ENCODE results near the gene CCL27.
"Not testable (repeated sequence)": the region's sequence is repeated elsewhere in the genome, so short reads cannot be mapped to it uniquely, and the experiment has no call there.

CCL27 gene

DNA sequence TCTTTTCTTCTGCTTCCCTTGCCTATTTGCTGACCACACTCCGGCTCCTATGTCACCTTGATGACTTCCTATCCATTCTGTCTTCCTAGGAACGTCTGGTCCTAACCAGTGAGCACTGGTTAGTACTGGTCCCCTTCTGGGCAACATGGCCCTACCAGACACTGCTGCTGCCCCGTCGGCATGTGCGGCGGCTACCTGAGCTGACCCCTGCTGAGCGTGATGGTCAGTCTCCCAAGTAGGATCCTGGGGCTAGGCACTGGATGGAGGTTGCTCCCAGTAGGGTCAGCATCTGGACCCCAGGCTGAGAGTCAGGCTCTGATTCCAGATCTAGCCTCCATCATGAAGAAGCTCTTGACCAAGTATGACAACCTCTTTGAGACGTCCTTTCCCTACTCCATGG, 13.8 kb downstream of the CCL27 start:
- DNase-seq: no peak

DNA sequence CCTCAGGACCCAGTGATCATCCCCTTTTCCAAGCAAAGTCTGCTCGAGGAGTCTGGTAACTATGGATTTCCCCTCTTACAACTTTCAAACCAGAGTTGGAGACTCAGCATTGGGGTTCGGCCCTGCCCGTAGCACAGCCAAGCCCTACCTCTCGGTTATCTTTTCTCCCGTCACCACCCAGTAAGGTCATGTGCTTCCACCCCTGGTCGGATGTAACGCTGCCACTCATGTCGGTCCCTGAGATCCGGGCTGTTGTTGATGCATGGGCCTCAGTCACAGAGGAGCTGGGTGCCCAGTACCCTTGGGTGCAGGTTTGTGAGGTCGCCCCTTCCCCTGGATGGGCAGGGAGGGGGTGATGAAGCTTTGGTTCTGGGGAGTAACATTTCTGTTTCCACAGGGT, 14.8 kb downstream of the CCL27 start:
- no peak for DNase-seq

DNA sequence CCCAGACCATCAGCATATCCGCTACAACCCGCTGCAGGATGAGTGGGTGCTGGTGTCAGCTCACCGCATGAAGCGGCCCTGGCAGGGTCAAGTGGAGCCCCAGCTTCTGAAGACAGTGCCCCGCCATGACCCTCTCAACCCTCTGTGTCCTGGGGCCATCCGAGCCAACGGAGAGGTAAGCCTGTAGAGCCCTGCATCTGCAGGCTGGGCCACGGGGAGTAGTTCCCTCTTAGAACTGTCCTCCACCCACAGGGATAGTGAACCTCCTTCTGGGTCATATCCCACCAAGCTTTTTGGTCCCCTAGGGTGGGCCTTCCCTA, 15.4 kb downstream of the CCL27 start:
- no peak for DNase-seq

DNA sequence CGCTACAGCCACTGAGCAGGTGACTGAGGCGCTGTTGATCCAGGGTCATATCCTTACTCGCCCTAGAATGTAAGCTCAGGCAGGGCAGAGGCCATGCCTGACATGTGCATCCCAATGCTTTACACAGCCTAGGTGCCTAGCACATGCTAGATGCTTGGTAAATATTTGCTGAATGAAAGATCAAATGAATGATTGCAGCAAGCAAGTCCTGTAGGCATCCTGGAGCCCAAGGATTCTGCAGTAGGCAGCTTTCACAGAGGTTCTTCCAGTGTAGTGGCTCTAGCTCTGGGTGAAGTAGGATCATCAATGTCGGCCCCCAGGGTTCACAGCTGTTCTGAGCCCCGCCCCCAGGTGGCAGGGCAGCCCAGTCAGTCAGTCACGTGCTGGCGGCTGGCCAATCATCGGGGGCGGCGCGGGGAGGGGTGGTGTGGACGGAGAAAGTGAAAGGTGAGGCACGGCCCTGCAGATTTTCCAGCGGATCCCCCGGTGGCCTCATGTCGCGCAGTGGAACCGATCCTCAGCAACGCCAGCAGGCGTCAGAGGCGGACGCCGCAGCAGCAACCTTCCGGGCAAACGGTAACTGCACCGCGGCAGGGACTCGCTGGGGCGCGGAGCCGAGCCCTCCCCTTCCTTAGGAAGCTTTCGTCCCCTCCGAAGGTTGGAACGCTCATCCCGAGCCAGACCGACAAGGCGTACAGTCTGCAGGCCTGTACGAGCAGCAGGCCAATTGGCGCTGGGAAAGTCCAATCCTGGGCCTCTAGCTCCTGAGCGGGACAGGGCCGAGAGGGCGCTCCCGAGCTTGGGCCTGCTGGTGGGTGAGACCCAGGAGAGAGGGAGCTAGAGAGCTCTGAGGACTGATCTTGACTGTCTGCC, 16.0 kb downstream of the CCL27 start, which contains the start of gene GALT:
Gene GALT (plus strand): TSS at position 465 of the 873 bp plus-strand sequence. CDS start 30 bp downstream, at position 495.
- peak; percentile 96 for DNase-seq

DNA sequence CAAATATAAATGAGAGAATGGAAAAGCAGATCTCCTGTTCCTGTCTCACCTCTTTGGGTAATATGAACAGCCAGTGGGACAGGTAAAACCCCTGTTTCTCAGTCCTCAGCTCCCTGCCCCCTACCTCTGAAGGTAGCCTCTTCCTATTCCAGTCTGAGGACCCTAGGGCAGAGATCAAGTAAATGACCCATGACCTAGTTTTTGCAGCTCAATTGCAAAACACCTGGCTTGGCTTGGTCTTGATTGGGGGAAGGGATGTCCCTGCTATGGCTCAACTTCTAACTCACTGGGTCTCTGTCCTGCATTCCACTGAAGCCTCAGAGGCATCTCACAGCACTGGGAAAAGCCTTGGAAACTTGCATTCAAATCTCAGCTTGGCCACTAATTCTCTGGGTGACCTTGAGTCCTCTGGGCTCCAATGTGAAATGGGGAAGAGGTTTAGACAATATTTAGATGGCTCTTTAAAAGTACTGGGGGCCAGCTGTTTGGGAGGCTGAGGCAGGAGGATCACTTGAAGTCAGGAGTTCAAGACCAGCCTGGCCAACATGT, 17.6 kb downstream of the CCL27 start:
- no peak for DNase-seq

DNA sequence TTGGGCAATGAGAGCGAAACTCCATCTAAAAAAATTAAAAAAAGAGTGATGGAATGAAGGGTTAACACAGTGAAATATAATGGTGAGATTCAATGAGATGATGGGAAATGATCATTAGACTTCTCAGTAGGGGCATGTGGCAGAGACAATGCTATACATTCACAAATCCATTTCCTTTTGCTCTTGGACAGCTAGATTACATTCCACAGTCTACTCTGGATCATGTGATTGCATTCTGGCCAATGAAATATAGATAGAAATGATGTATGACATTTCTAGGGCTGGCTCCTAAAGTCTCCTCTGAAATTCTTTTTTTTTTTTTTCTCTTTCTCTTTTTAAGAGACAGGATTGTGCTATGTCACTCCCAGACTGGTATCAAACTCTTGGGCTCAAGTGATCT, 19.8 kb downstream of the CCL27 start:
- DNase-seq: no peak

DNA sequence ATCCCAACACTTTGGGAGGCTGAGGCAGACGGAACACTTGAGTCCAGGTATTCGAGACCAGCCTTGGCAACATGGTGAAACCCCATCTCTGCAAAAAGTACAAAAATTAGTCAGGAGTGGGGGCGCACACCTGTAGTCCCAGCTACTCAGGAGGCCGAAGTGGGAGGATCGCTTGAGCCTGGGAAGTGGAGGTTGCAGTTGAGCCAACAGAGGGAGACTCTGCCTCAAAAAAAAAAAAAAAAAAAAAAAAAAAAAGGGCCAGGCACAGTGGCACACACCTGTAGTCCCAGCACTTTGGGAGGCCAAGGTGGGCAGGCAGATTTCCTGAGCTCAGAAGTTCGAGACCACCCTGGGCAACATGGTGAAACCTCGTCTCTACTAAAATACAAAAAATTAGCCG, 23.1 kb downstream of the CCL27 start:
- not testable (repeated sequence) for DNase-seq

DNA sequence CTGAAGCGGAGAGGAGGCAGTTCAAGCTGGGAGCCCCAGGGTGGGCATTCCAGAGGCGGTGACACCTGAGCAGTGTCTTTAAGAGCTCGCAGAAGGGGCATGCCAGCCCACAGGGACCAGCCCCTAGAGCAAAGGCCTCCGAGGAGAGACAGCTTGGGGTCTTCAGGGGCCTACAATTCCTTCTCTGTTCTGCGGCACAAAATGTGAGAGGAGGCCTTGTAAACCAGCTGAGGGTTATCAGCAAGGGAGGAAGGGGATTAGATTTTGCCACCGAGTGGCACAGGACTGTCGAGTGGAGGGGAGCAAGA, 24.4 kb downstream of the CCL27 start:
- DNase-seq: no peak

DNA sequence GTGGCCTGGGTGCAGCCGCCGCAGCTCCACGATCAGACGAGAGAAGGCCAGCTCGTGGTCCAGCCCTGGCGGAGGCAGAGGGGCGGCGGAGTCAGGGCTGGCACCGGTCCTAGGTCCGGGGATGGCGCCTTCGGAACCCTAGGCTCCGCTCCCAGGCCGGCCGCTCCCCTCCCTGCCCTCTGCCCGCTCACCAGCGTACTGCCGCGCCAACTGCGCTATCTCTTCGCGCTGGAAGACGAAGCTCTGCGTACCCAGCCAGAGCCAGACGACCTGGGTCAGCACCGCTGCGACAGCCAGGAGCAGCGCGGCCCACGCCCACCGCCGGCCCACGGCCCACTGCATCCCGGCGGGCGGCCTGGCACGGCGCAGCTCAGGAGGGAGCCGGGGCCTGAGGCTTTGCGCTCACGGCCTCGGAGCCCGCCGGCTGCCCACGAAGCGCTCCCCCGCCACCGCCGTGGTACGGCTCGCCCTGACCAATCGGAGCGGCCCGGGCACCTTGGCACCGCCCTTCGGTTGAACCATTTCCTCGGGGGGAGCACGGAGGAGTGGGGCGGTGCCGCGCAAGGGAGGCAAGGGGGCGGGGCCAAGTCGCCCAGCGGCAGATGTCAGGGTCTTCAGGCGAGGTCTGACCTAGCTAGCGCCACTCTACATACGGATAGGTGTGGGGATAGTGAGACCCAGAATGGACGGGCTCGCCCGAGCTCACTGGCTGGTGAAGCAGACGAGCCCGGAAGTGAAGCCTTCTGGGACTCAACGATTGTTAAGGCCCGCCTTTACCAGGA, 24.9 kb downstream of the CCL27 start, which contains the start of gene SIGMAR1:
Gene SIGMAR1 (minus strand): TSS at position 432 of the 782 bp plus-strand sequence. CDS start 90 bp downstream, at position 342.
- peak; percentile 96 for DNase-seq

DNA sequence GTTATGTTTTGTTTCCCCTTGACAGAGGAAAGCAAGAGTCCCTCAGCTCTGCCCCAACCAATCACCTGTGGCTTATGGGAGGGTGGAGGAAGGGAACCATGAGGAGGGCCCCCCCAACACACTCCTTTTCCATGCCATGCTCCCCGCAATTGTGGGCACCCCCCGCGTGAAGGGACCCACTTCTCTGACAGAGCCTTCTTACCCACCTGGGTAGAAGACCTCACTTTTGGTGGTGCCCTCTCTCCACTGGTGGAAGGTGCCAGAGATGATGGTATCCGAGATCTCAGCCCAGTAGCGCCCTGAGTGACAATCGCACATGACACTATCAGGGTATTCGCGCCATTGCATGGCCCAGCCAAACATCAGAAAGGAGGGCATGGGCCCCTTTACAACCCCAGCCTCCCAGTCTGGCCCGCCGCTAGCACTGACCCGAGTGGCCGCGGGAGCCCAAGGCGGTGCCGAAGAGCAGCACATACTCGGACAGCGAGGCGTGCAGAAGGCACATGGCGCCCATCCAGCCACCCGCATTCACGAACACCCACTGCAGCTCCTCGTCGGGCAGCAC, 25.6 kb downstream of the CCL27 start:
- no peak for DNase-seq

DNA sequence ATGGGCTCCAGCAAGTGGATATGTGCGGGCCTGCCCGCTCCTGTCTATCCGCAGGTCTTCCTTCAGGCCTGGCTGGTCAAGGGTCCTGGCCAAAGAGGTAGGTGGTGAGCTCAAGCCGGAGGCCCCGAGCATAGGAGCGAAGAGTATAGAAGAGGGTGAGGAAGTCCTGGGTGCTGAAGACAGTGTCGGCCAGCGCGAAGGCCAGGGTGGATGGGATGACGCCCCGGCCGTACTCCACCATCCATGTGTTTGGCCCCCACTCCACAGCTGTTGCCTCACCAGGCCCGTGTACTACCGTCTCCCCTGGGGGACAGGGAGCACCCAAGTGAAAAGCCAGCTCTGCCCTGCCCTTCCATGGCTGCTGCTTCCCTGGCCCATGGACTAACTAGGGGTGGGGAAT, 26.9 kb downstream of the CCL27 start:
- DNase-seq: no peak

DNA sequence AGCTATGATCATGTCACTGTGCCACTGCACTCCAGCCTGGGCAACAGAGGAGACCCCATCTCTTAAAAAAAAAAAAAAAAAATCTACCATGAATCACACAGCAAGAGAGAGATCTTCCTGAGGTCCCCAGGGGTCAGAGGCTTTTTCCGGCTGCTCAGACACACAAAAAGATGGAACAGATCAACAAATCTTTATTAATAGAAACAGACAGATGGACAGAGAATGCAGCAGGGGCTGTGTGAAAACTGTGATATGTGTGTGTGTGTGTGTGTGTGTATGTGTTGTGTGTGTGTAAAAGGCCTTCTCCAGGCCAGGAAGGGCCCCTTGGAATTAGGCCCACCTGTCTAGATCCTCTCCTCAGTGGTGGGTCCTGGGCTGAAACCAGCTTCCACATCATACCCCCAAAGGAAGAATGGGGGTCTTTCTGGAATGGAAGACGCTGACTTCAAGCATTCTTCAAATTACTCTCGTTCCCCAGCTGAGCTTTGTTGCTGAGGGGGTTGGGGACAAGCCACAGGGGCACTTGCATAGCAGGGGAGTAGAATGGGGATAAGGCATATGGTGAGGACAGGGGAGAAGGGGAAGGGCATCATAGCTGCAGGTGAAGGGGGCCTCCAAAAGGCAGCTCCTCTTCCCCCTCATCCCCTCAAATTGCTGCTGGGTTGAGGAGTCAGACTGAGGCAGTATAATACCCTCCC, 27.8 kb downstream of the CCL27 start:
- DNase-seq: peak; percentile 2

DNA sequence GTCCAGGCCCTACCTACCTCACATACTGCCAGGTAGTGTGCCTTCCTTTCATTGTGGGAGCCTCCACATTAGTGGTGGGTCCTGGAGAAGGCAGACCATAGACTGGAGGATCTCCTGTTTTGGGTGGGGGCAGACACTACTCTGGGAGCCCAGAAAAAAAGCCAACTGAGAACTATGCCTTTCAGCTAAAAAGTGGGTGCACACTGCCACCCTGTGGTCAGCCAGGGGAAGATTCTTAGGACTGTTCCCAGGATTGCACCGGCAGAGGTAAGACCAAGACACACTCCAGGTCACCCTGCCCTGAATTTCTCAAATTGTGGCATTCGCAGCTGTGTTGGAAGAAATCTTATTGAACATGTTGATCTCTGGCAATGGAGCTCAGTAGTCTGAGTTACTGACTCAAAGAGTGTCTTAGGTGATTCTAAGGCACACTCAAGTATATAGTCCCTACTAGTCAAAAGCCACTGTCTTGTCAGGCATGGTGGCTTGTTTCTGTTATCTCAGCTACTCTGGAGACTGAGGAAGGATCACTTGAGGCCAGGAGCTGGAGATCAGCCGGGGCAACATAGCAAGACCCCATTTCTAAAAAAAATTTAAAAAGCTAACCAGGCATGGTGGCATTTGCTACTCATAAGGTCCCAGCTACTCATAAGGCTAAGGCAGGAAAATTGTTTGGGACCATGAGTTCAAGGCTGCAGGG, 28.5 kb downstream of the CCL27 start:
- peak; percentile 79 for DNase-seq

DNA sequence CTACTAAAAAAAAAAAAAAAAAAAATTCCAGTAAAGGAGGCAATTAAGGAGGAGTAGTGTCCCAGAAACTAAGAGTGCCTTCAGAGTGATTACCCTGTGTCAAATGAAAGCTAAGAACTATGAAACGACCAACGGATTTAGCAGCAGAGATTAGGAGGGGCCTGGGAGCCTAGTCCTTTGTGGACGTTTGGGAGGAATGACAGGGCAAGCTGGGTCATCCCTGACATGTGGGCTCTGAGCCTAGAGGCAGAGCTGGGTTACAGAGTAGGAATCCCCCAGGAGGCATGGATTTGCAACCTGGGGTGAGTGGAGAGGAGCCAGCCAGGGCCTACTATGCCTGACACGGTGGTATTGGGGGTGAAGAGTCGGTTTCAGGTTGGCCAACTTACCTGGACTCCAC, 29.3 kb downstream of the CCL27 start:
- DNase-seq: no peak

DNA sequence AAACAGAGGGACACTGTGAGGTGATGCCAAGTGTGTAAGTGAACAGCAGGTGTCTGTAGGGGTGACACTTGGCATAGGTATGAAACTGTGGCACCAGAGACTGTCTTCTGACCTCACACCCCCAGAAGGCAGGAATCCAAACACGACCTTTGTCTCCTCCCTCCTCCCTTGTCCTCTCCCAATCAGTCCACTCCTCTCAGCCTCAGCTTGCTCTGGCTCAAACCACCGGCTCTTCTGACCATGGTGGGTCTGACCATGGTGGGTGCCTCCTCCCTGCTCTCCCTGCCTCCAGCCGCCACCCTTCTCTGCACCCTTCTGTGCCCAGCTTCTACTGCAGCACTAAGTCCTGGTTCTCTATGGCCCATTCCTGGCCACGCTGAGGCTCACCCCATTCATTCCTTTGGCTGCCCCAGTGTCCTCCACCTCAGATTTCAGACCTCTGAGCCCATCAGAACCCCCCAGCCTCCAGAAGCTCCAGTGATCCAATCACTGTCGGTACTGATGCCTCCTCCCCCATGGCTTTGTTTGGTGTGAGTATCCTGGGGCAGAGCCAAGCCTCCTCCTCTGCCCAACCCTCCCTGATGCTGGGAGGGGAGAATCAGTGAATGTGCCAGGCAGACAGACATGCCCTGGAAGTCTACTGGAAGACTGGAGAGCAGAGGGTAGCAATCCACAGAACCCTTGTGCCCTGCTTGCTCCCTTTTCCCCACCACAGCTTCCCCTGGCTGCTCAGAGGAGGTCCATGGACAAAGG, 31.9 kb downstream of the CCL27 start:
- no peak for DNase-seq

DNA sequence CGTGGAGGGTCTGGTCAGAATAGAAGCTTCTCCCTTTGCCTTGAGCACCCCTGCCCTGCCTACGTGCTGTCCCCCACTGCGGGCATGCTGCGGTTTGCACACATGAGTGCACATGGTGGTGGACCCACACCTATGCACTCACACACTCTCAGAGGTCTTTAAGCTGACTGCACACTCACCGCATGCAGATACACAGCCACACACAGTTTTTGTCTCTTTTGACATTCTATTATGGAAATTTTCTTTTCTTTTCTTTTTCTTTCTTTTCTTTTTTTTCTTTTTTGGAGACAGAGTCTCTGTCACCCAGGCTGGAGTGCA, 33.0 kb downstream of the CCL27 start:
- DNase-seq: no peak

DNA sequence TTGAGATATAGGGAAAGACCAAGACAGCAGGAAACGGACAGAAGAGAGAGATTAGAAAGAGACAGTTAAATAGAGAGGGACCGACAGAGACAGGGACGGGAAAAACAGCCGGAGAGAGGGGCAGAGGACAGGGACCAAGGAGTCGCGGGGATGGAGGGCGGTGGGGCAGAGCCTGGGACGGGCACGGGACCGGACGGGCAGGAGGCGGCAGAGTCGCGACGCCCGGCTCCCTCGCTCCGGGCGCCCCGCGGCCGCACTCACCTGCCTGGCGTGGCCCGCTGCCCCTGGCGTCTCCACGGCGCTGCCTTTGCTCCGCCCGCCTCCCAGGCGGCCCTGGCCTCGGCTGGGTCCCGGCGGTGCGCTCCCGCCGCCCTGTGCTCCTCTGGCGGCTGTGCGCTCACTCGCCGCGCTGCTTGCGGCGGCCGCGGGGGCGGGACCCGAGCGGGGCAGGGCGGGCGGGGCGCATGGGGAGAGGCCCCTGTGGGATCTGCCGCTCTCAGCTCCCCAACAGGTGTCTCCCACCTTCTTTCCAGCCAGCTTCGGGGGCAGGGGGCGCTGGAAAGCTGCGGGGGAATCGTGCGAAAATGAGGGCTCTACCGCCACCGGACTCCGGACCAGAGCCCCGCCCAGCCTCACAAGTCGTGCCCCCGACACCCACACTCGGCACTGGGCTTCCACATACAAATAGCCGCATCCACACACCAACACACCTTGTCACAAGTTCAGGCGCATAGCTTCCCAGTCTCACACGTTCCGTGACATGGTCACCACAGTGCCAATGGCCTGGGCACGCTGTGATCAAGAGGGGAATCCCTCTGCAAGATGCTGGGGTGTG, 33.6 kb downstream of the CCL27 start, which contains the start of gene ARID3C:
Gene ARID3C (minus strand): TSS at position 411 of the 835 bp plus-strand sequence. CDS start 1,052 bp downstream, outside the sequence.
- peak; percentile 32 for DNase-seq

DNA sequence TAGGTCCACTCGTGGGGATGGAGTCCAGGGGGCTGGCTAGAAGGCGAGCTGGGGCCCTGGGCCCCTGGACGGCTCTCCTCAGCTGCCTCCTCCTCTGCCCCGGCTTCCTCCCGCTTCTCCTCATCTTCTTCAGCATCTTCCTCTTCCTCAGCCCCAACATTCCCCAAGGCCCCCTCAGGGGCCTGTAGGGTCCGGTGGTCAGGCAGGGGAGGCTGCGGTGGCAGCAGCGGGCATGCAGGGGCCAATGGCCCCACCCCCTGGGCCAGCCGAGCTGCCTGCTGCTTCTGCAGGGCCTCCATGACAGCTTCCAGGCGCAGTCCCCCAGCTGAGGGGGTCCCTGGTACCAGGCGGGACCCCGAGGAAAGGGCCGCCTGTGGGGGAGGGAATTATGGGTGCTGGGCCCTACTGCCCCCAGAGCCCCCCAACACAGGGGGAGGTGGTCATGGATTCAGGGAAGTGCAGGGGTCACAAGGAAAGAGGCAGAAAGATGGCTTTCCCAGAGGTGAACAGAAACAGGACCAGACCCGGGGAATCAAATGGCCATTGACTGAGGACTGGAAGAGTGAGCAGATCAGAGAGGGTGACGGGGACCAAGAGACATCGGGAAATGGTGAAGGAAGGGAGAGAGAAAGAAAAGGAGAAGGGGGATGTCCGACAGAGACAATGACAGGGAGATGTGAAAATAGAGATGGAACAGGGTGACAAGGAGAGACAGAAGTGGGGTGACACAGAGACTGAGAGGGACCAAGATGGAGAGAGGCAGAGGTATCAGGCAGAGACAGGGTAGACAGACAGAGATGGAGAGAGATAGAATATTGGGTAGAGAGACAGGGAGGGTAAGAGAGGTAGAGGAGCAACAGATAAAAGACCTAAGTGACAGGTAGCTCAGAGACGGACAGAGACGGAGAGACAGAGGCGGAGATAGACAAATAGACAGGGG, 34.5 kb downstream of the CCL27 start:
- DNase-seq: no peak

DNA sequence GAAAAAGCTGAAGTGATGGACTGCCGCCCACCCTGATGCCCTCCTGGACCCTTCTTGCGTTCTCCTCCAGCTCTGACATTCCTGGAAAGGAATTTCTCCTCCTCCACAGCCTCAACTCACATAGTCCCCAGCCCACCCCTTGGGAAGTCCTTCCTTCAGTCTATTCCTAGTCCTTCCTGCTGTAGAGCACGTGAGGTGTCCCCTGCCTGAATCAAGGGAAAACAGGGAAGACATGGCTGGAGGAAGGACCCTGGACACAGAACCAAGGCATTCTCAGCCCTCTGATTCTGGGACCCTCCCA, 37.3 kb downstream of the CCL27 start:
- no peak for DNase-seq

Data from retina (tissue), 1 donor.